Left ventricle myocardium superior (tissue), 1 donor: ENCODE measurements around the gene GLCE. TPM values are rescaled to one million over a fixed set of nuclear protein-coding genes. Genes with fewer than 3 reads are reported as not detected.
"Not testable (repeated sequence)": the region's sequence is repeated elsewhere in the genome, so short reads cannot be mapped to it uniquely, and the experiment has no call there.

Experiments
- ATAC-seq: fragments of 200-7000 bp; cut with Tn5 transposase; one replicate; pipeline ENCODE4 v1.9.1; 2020; ENCODE audit warnings: mild to moderate bottlenecking, moderate library complexity
- DNase-seq: peaks from one replicate; pipeline ENCODE4 v3.0.0-alpha.2; 2020
- intact Hi-C: fragments of 100-400 bp; cut with micrococcal nuclease; formaldehyde crosslinking; loops from one replicate; pipeline ENCODE4 v1.11.0; 2022
- total RNA-seq: library from RNA; stranded (reverse); fragmentation: NEBNext Ultra II Directional; extraction: Animal tissue kit (Norgen Biotek cat#: 25700); gene quantifications from one replicate; pipeline ENCODE4 v1.2.1, GENCODE V29; 2021
- donor health status: DM: no; HTN: yes; CAD: no; lungs with severe emphysema.

Gene GLCE
- total RNA-seq, 1 donor from 2014 or later = 8.4 TPM

DNA sequence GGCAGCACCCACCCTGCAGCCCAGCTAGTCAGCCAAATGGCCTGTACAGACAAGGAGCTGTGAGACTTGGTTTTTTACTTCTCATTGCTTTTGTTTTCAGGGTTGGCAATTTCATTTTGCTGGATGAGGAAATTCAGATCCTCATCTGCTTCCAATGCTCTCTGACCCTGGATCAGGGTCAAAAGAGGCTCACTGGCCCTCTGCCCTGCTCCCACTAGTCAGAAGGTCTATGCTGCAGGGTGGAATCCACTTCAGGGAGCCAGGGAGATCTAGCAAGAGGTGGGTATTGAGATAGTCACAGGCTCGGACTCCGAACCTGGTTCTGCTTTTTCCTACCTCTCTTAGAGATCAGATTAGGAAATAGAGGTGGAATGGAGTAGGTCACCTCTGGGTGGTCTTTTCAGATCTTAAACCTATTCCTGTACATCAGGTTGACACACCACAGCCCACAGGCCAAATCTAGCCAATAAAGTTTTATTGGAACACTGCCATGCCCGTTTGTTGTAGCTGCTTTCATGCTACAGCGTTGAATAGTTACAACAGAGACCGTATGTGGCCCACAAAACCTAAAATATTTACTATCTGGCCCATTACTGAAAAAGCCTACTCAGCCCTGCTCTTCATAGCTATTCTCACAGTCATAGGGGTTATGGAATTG is 26.4 kb upstream of the GLCE start:
- DNase-seq (no peak), ATAC-seq (no peak)
- intact Hi-C loops = no loop called here

DNA sequence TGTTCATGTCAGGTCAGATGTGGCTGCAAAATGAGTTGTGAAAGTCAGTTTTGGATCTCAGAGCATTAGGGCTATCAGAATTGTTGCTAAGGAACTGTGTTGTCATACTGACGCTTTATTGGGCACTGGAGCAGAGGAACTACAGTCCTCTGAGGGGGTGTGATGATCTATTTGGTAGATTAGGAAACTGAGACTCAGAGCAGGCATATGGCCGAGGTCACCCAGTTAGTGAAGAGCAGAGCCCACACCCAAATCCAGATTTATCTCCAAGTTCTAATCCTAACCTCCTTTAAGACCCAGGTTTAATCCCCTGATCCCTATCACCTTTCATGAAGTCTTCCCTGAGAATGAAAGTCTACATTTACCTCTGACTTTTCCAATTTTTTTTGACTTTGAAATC is 25.6 kb upstream of the GLCE start:
- no peak for DNase-seq
- no peak for ATAC-seq
- intact Hi-C loops = no loop called here

DNA sequence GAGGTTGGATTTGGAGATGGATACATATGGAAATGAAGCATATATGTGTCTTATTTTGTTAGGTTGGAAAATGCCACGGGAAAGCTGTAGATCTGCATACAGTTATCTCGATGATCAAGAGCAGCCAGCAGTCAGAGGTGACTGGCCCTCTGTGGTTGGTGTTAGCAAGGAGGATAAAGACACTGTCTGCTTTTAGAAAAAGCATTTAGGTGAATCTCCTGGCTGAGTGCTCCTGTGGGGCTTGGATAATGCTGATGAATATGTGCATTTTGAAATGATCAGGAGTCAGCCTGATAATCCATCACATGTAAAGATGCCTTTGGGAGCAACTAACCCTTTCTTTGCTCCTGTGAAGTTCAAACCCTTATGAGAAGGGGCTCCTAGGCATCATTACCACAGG is 24.9 kb upstream of the GLCE start:
- no peak for ATAC-seq
- DNase-seq = no peak
- intact Hi-C loops = no loop called here

DNA sequence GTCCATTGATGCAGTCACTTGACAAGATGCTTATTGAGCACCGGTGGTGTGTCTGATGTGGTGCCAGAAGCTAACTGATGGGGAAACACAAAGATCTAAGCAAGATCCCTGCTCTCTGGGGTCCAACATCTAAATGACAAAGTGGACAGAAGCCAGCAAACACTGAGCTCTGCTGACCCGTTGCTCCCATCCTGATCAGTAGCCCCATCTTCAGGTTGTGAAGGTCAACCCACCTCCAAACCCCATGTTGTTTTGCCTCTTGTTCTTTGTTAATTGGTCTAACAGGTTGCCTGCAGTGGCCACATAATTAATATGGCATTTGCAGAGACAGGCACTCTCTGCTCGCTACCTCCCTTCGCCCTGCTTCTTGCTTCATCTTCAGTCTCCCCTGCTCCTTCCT is 21.5 kb upstream of the GLCE start:
- ATAC-seq (no peak), DNase-seq (no peak)
- intact Hi-C loops = no loop called here

DNA sequence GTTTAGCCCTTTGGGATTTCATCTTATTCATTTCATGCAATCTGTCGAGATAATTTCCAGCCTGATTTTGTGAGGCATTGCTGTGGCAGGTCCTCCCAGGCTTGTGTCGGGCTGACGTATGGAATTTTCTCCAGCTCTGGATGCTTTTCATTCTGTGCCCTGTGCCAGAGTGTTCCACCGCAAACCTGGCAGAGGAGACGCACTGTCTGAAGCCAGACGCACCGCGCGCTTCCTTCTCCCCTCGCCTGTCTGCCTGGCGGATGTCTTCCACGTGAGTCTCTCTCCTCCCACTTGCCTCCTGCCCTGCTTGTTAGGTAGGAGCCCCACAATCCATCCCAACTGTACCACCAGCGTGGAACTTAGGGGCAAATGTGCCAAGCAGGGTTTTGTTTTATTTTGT is 20.1 kb upstream of the GLCE start:
- intact Hi-C loops = no loop called here
- no peak for ATAC-seq

DNA sequence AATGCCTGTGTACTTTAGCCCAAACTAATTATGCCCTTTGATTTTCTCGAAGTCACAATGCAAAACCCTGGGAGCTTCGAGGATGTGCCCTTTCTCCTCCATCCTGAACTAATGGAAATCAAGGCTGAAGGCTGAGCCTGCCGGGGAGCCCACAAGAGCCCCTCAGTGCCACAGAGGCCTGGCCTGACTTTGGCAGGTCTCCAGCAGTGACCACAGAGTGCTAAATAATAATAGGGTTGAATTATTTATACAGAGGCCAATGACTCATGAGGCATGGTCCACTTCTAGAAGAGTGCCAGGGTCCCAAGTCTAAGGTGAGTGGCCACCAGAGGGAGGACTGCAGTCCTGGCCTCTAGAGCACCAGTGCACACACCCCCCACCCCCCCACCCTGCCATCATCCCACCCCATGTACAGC is 19.1 kb upstream of the GLCE start:
- intact Hi-C loops = no loop called here
- ATAC-seq = no peak
- DNase-seq = no peak

More for the DNA sequence above, 20.1 kb upstream of the GLCE start:
- no peak for DNase-seq

DNA sequence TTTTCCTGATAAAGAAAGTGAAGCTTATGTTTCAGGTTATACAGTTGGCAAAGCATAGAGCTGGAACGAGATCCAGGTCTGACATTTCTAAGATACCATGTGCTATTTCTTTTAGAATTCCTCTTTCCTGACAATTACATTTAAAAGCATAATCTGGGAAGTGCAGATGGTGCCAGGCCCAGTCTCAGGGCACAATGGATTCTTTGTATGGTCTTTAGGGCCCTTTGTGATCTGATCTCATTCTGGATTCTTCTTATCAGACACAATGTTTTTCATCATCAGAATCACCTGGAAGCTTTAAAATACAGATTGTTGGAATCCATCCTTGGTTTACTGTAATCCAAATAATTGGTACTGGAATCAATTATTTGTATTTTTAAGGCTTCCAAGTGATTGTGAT is 18.6 kb upstream of the GLCE start:
- no peak for DNase-seq
- no peak for ATAC-seq
- intact Hi-C loops = no loop called here

DNA sequence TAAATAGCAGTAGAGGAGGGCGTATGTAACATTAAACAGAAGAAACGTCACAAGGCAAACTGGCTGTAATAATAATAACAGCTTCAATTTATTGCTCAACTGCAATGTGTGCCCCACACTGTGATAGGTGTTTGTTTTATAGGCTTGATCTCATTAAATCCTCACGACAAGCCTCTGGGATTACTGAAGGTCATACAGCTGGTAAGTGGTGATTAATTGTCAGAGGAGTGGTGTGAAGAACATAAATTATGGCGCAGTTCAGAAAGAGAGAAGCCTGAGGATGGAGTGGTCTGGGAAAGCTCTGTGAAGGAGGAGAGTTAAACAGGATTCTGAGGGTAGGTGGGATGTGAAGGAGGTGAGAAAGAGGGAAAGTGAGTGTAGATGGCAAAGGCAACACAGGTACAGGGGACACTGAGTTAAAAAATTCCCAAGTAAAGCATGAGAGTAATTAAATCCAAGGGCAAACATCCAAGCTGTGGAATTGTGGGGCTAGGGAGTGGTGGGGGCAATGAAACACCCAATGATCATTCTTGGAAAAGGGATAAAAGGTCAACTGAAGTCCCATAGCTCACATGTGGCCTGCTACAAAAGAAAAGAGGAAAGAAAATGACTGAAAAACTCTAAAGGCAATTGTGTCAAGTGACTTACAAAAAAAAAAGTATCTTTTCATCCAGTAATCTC is 16.5 kb upstream of the GLCE start:
- DNase-seq = no peak
- no peak for ATAC-seq
- intact Hi-C loops = no loop called here

DNA sequence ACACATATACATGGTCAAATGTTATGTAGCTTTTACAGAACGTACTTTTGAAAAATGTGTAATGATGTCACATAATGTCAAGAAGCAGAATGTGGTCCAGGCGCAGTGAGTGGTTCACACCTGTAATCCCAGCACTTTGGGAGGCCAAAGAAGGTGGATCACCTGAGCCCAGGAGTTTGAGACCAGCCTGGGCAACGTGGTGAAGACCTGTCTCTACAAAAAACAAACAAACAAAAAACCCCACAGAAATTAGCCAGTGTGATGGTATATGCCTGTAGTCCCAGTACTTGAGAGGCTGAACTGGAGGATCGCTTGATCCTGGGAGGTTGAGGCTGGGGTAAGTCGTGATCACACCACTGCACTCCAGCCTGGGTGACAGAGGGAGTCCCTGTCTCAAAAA is 15.9 kb upstream of the GLCE start:
- DNase-seq (no peak), ATAC-seq (no peak)
- intact Hi-C loops = no loop called here

DNA sequence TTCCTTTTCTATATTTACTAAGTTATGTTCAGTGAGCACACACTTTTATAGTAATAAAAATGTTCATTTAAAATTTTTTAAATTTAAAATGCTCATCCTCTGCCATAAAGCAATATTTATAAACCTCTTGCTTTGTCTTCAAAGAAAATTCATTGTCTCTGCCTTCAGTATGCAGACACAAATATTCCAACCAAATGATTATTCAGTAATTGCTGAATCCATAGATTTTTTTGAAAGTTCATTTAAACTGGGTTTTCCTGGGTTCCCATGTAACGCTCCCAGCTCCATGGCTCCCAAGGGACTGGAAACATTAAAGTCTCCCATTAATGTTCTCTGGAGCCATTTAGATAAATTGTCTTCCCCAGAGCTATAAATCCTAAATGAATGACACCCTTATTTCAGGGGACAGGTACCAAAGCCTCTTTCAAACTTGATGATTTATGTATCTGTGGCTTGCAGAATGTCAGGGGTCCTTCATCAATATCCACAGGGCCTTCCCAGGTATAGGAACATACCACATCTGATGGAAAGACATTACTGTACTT is 15.2 kb upstream of the GLCE start:
- intact Hi-C loops = no loop called here
- no peak for ATAC-seq
- DNase-seq = no peak

DNA sequence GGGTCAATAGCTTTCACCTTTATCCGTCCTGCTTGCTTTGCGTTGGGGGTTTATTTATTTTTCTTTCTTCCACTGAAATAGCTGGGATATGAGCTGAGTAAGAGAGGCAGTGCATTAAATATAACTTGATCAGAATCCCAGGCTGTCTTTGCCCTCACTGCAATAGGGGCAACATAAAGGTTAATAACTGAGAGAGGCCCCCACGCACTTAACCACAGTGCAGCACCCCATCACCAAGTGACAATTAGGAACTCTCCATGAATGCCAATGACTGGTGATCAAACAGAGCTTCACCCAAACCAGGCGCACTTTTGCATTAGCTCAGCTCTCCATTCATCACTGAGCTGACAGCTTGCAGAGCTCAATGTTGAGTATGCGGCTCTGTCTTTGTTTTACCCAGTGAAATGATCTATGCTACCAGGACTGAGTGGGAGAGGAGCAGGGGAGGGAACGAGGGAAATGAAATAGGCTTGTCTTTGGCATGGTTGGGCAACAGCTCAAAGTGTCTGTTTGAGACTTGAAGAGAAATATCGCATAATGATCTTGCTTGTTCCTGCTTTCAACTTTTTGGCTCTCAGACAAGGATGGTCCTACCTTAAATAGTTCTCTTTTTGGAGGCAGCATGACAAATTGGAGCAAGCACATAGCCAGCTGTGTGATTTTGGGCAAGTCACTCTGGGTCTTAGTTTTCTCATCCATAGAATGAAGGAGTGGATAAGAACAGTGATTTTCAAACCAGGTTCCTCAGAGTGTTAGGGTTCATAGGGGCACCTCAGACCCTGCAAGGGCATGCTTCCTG is 14.5 kb upstream of the GLCE start:
- ATAC-seq (no peak), DNase-seq (no peak)
- intact Hi-C loops = no loop called here

DNA sequence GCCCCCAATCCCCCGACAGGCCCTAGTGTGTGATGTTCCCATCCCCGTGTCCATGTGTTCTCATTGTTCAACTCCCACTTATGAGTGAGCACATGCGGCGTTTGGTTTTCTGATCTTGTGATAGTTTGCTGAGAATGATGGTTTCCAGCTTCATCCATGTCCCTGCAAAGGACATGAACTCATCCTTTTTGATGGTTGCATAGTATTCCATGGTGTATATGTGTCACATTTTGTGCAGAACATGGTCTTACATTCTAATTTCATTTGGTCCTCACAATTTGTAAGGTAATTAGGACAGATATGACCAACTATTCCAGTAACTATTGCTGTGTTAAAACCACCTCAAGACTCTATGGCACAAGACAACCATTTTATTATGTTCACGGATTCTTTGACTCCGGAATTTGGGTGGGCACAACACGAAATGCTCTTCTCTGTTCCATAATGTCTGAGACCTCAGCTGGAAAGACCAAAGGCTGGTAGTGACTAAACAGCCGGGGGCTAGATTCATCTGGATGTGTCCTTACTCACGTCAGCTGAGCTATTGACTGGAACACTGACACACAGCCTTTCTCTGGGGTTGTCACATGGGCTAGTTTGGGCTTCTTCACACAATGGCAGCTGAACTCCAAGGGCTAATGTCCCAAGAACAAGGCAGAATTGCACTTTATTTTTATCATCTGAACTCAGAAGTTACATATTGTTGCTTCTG is 13.6 kb upstream of the GLCE start:
- DNase-seq (no peak), ATAC-seq (no peak)
- intact Hi-C loops = no loop called here

DNA sequence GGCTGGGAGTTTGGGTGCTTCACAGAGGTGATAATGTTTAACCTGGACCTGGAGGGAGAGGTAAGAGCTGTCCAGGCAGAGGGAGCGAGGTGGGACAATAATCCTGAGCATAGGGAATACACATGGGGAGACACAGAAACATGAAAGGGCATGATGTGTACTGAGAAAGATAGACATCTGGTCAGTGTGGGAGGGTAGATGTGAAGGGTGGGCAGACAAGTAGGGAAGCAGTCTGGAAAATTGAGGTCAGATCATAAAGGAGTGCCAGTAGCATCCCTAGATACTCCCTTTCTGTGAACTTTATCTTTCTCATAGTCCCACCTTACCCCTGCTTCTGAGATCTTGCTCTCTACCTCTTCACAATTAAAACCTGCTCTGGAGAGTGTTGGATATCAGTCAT is 12.0 kb upstream of the GLCE start:
- ATAC-seq = no peak
- DNase-seq = no peak
- intact Hi-C loops = no loop called here

DNA sequence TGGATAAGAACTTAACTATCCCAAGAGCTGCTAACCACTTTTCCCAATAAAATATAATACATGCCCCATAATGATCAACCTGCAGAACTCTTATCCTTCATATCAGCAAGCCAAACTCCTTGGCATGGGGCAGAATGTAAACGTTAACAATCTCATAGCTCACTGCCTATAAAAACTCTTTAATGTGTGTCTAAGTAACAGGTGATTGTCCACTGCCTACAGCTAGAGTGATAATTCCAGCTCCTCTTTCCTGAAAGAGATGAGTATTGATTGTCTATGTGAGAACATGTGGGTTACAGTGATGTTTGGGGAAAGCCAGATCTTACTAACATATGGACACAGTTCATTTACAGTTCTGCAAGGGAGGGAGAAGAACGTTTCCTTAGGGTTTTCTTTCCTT is 11.3 kb upstream of the GLCE start:
- intact Hi-C loops = no loop called here
- ATAC-seq (no peak), DNase-seq (no peak)

DNA sequence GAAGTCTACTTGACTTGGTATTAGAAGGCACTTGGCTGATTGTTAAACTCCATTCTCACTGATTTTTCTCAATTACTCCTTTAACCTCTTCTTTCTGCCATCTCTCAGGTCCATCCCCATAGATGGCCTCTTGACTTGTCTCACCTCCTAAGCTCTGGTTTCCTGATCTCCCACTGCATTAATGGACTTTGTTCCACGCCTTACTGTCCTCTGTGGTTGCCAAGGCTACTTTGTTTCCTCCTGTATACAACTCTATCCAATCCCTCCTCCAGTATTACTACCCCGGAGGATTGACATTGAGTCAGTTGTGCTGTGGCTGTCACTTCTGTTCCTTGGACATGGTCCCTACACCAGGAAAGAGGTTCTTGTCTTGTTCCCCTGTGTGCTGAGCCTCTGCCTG is 10.6 kb upstream of the GLCE start:
- DNase-seq (no peak), ATAC-seq (no peak)
- intact Hi-C loops = no loop called here

DNA sequence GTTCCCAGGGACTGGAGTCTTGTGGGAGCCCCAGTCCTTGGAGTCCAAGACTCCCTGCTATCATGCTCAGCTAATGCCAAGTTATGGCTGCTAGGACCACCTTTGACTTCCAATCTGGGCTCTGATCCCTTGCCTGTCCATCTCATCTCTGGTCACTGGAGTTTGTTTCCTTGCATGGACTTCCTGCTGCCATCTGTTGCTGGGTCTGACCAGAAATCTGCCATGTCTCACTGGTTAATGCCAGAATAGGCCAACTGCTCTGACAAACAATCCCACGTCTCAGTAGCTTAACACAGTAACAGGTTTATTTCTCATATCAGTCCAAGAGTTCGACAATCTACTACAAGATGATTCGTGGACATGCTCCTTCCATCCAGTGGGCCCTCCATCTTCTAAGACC is 10.1 kb upstream of the GLCE start:
- no peak for ATAC-seq

DNA sequence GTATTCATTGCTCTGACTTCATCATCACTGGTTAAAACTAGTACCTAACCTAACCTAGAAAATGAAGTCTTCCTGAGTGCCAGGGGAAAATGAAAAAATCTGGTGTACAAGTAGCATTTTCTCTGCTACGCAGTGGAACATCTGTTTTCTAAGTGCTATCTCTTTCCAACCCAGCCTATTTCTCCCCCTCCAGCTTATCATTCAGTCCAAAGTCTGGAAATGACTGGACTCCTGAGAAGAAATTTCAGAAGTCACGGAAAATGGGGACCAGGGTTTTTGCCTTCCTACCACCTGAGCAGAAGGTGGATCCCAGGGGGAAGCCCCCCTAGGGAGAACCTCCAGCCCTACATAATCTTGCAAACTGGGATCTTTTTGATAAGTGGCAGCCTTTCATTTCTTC is 9.6 kb upstream of the GLCE start:
- intact Hi-C loops = no loop called here
- DNase-seq = no peak
- ATAC-seq = no peak

More for the DNA sequence above, 10.1 kb upstream of the GLCE start:
- no peak for DNase-seq
- intact Hi-C loops = no loop called here

DNA sequence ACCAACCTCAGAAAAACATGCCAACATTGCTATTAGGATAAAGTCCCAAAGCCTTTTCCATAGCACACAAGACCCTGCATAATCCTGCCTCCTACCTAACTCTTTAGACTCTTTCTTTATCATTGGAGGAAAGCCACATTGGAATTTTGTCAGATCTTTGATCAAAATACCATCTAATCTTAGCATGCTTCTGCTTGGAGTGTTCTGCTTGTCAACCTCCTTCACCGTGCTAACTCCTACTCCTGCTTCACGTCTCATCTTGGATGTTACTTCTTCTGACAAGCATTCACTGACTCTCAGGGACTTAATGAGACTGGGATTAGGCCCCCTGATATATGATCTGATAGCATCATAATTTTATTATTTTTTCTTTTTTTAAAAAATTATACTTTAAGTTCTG is 7.4 kb upstream of the GLCE start:
- DNase-seq (no peak), ATAC-seq (no peak)
- intact Hi-C loops = no loop called here

DNA sequence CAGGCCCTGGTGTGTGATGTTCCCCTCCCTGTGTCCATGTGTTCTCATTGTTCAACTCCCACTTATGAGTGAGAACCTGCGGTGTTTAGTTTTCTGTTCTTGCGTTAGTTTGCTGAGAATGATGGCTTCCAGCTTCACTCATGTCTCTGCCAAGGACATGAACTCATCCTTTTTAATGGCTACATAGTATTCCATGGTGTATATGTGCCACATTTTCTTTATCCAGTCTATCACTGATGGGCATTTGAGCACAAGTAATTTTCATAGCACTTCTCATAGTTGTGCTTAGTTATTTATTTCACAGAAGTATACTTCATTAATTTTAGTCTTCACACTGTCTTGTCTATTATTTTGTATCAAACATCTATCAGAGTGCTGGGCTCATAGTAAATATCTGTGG is 6.8 kb upstream of the GLCE start:
- ATAC-seq, intact Hi-C loops: not testable (repeated sequence)

DNA sequence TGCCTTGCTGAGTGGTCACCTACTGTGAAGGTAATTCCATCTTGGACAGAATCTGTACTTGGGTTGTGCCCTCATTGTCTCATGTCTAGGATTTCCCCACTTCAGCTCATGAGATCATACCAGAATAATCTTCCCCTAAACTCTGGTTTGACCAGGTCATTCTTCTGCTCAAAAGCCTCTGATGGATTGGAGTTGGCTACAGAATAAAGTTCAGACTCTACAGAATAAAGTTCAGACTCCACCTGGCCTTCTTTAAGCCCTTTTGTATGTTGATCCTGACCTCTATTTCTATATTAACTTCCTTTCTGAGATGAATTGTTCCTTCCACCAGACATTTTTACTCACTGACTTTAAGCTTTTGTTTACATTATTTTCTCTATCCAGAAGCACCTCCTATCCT is 6.4 kb upstream of the GLCE start:
- DNase-seq (no peak), ATAC-seq (no peak)
- intact Hi-C loops = no loop called here

More for the DNA sequence above, 6.8 kb upstream of the GLCE start:
- DNase-seq = not testable (repeated sequence)
